ENCODE measurements around the gene DUSP14. TPM values are rescaled to one million over a fixed set of nuclear protein-coding genes. Genes with fewer than 3 reads are reported as not detected.

The DUSP14 gene
- total RNA-seq, 1 experiment from 2014 or later, result 39.4 TPM

GRCh38 chr17:37480427-37480826, 9.3 kb upstream of the DUSP14 start:
- in situ Hi-C loops (cut with HindIII; ENCODE audit: low pct_unique_long_range_greater_than_20kb, low sequenced_read_pairs), result no loop called here
- DNase-seq (ENCODE audit: low read depth), result no peak

- in situ Hi-C loops (cut with HindIII; ENCODE audit: low pct_unique_long_range_greater_than_20kb, low sequenced_read_pairs), result no loop called here
- no peak for DNase-seq (ENCODE audit: low read depth)
These were observed 8.6 kb upstream of the DUSP14 start for GRCh38 chr17:37481001-37481665.

GRCh38 chr17:37483311-37484039, 6.2 kb upstream of the DUSP14 start:
- in situ Hi-C loops (cut with HindIII; ENCODE audit: low pct_unique_long_range_greater_than_20kb, low sequenced_read_pairs), result no loop called here
- no peak for DNase-seq (ENCODE audit: low read depth)

GRCh38 chr17:37485938-37486570, 3.6 kb upstream of the DUSP14 start:
- in situ Hi-C loops (cut with HindIII; ENCODE audit: low pct_unique_long_range_greater_than_20kb, low sequenced_read_pairs), result no loop called here
- DNase-seq (ENCODE audit: low read depth), result no peak

- DNase-seq (ENCODE audit: low read depth), result peak; percentile 95
- in situ Hi-C loops (cut with HindIII; ENCODE audit: low pct_unique_long_range_greater_than_20kb, low sequenced_read_pairs), result no loop called here
These were observed 1.6 kb upstream of the DUSP14 start for GRCh38 chr17:37488009-37488604.

- DNase-seq (ENCODE audit: low read depth), result peak; percentile 90
- in situ Hi-C loops (cut with HindIII; ENCODE audit: low pct_unique_long_range_greater_than_20kb, low sequenced_read_pairs), result no loop called here
These were observed 989 bp upstream of the DUSP14 start for GRCh38 chr17:37488607-37489196.

- peak; percentile 52 for DNase-seq (ENCODE audit: low read depth)
- in situ Hi-C loops (cut with HindIII; ENCODE audit: low pct_unique_long_range_greater_than_20kb, low sequenced_read_pairs), result no loop called here
These were observed 414 bp downstream of the DUSP14 start for GRCh38 chr17:37490022-37490587.

- in situ Hi-C loops (cut with HindIII; ENCODE audit: low pct_unique_long_range_greater_than_20kb, low sequenced_read_pairs), result no loop called here
- peak; percentile 84 for DNase-seq (ENCODE audit: low read depth)
These were observed 1.2 kb downstream of the DUSP14 start for GRCh38 chr17:37490638-37491614.

GRCh38 chr17:37492167-37492566, 2.5 kb downstream of the DUSP14 start:
- in situ Hi-C loops (cut with HindIII; ENCODE audit: low pct_unique_long_range_greater_than_20kb, low sequenced_read_pairs), result no loop called here

GRCh38 chr17:37493249-37494027, 3.7 kb downstream of the DUSP14 start:
- in situ Hi-C loops (cut with HindIII; ENCODE audit: low pct_unique_long_range_greater_than_20kb, low sequenced_read_pairs), result no loop called here
- DNase-seq (ENCODE audit: low read depth), result peak; percentile 51

More at GRCh38 chr17:37492167-37492566, 2.5 kb downstream of the DUSP14 start:
- DNase-seq (ENCODE audit: low read depth), result no peak

- in situ Hi-C loops (cut with HindIII; ENCODE audit: low pct_unique_long_range_greater_than_20kb, low sequenced_read_pairs), result no loop called here
These were observed 4.7 kb downstream of the DUSP14 start for GRCh38 chr17:37494401-37494831.

GRCh38 chr17:37494971-37495370, 5.3 kb downstream of the DUSP14 start:
- no peak for DNase-seq (ENCODE audit: low read depth)
- in situ Hi-C loops (cut with HindIII; ENCODE audit: low pct_unique_long_range_greater_than_20kb, low sequenced_read_pairs), result no loop called here

More at GRCh38 chr17:37494401-37494831, 4.7 kb downstream of the DUSP14 start:
- no peak for DNase-seq (ENCODE audit: low read depth)

- DNase-seq (ENCODE audit: low read depth), result no peak
- in situ Hi-C loops (cut with HindIII; ENCODE audit: low pct_unique_long_range_greater_than_20kb, low sequenced_read_pairs), result no loop called here
These were observed 10.7 kb downstream of the DUSP14 start for GRCh38 chr17:37500378-37500777.

GRCh38 chr17:37502009-37502936, 12.6 kb downstream of the DUSP14 start:
- DNase-seq (ENCODE audit: low read depth), result no peak
- in situ Hi-C loops (cut with HindIII; ENCODE audit: low pct_unique_long_range_greater_than_20kb, low sequenced_read_pairs), result no loop called here

GRCh38 chr17:37503148-37503547, 13.5 kb downstream of the DUSP14 start:
- DNase-seq (ENCODE audit: low read depth), result no peak
- in situ Hi-C loops (cut with HindIII; ENCODE audit: low pct_unique_long_range_greater_than_20kb, low sequenced_read_pairs), result no loop called here
